ENCODE measurements around the gene GUCA1C.

- TF ChIP-seq CTCF (conservative IDR thresholded peaks at IDR 0.05; ENCODE audit: low read depth, low read length): no peak
- no peak for TF ChIP-seq EZH2phosphoT487 (IDR thresholded peaks at IDR 0.05; ENCODE audit: borderline replicate concordance, low read length)
- TF ChIP-seq EZH2 (IDR thresholded peaks at IDR 0.05; ENCODE audit: low read length, unreplicated experiment): no peak
These were observed 34.8 kb downstream of the GUCA1C start for GRCh38 chr3:108918866-108919265.

All from PC-3 (cell line).